Measurements from ENCODE around the gene ADCY3.
A peak's percentile ranks its signal among the peaks of the same experiment; 100 is the strongest.

The ADCY3 gene

DNA sequence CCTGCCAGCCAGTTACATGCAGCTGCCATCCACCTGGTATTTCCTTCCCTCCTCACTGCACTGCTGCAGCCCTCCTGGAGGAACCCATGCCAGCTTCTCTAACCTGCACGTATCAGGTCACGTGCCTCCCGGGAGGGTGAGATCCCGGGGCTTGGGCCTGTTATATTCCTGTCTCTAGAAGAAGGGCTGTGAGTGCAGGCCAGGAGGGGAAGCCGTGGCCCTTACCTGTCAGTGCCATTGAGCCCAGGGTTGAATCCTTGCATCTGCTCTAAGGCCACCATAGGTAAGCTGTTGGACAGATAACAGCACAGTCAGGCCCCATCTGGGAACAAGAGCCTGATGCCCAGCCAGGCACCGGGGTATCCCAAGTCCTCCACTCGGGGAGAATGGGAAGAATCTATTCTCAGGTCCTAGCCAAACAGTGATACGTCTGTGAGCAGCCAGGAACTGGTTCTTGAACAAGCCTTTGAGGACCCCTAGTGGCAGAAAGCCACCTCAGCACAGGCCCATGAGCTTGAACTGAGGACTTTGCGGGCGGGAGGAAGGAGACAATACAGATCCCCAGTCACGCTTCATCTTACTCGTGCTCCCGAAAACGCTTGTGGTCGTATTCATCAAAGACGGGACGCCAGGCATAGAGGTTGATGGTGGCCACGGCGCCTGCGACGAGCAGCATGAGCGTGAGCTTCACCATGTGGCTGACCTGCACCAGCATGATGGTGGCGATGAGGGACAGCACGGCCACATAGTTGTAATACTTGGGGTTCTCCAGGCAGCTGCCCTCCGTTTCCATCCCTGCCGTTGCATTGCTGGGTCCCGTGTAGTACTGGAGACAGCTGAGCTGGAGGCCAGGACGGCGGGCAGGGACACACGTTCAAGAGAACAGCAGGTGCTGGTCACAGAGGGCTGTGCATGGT is 92.5 kb downstream of the ADCY3 start:
- peak; percentile 69 to 74 for DNase-seq

DNA sequence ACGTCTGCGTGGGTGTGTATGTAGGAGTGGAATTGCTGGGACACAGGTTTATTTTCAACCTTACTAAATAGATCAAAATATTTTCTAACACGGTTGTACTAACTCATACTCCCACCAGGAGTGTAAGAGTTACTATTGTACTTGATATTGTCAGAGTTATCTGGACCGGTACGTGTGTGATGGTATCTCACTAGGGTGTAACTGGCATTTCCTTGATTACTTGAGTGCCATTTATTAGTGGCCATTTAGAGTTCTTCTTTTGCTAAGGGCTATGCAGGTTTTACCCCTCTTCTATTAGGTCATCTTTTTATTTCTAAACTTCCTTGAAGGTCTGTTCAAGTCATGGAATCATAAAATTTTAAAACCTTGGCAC is 93.3 kb downstream of the ADCY3 start:
- DNase-seq = no peak

GRCh38 chr2:24825883-24826772 is 93.9 kb downstream of the ADCY3 start:
- DNase-seq = no peak

DNA sequence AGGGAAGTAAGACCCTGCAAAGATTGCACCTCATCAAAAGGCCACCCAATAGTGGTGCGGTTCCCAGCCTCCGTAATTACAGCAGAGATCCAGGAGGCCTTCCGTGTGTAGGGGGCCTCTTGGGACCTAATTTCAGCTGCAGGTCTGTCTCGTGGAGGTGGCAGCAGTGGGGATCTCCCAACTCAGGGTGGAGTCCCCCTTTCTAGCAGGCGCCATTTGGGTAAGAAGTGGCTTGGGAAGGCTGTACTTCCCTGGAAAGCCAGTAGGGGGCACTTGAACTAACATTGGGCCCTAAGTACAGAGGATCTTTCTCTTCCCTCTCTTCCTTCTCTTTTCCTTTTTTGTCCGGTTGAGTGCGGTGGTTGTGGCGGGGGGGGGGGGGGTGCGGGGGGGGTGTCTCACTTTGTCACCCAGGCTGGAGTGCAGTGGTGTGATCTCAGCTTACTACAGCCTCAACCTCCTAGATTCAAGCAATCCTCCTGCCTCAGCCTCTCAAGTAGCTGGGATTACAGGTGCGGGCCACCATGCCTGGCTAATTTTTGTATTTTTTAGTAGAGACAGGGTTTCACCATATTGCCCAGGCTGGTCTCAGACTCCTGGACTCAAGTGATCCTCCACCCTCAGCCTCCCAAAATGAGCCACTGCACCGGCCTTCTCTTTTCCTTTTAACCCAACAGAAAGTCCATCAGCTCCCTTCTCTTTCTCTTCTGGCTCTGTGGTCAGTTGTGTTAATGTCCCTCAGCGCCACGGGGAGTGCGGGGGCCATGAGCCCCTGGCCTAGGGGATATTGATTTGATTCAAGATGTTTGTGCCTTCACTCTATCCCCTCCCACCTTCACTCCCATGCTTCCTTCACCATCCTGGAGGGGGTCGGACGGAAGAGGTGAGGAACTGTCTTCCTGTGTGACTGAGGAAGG is 94.8 kb downstream of the ADCY3 start:
- DNase-seq = peak in 1 of 2 donors; percentile 16

GRCh38 chr2:24824071-24824588 is 95.9 kb downstream of the ADCY3 start:
- no peak for DNase-seq

GRCh38 chr2:24822049-24822706 is 97.9 kb downstream of the ADCY3 start:
- DNase-seq = no peak

DNA sequence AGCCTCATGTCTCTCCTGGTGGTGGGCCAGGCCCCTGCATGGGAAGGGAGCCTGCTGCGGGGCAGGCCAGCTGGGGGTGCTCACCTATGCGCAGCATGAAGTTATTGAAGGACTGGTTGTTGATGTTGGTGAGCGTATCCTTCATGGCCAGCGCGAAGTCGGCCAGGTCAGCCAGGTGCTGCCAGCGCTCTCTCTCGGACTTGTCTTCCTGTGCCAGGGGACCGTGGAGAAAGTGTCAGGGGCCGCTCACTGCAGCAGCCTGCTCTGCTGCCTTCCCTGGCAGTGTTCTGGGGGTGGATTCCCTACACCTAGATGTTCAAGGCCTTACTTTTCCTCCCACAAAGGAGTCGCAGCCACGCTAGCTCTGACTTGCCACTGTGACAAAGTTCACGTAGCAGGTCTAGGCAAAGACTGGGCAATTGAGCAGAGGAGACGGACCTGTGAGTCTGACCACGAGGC is 98.6 kb downstream of the ADCY3 start:
- DNase-seq = no peak

DNA sequence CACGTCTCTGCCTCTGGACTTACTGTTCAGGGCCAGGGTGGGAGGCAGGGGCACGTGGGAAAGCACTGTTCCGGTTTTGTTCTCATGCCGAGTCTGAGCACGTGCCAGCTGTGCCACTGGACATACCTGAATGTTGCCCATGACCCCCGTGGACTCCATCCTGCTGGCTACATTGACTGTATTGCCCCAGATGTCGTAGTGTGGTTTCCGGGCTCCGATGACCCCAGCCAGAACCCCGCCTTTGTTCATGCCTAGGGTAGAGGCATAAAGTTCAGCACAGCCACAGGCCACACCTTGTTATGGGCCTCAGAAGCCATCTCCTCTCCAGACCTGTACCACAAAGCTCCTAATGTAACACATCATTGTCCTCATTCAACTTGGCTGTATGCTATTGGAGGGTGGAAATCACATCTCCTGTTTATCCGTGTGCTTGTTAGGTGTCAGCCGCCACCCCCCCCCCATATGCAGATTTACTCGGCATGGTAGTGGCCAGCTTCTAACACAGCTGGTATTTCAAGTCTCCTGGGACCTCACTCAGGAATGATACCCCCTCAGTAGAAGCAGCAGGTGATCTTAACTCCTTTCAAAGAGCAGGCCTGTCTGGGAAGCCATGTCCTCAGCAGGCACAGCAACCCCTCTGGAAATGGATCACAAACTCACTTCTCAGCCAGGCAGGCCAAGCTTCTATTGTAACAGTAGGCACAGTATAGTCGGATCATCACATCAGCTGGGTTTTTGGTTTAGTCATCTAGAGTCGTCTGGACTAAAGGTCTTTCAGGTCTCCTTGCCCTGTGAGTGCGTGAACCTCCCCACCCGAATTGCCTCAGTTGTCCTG is 99.2 kb downstream of the ADCY3 start:
- DNase-seq = no peak

DNA sequence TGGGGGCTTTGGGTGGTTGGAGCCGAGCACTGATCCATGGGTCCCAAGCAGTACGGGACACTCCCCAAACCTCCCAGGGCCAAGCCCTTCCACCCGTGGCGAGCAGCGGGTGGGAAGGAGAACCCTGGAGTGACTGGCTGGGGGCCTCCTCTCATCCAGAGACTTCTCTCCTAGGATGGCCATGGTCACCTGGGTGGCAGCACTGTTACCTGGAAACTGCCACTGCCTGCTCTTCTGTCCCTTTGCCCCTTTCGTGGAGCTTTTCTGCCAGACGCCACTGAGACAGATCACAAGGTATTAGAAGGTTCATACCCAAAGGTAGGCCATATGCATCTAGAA is 99.9 kb downstream of the ADCY3 start:
- no peak for DNase-seq

- DNase-seq = no peak
Observed at GRCh38 chr2:24819442-24820174, 100.4 kb downstream of the ADCY3 start.

- DNase-seq = no peak
Observed at GRCh38 chr2:24818721-24819167, 101.3 kb downstream of the ADCY3 start.

- no peak for DNase-seq
Observed at GRCh38 chr2:24816884-24817283, 103.2 kb downstream of the ADCY3 start.

- no peak for DNase-seq
Observed at GRCh38 chr2:24816404-24816803, 103.6 kb downstream of the ADCY3 start.

GRCh38 chr2:24815171-24815570 is 104.9 kb downstream of the ADCY3 start:
- no peak for DNase-seq

DNA sequence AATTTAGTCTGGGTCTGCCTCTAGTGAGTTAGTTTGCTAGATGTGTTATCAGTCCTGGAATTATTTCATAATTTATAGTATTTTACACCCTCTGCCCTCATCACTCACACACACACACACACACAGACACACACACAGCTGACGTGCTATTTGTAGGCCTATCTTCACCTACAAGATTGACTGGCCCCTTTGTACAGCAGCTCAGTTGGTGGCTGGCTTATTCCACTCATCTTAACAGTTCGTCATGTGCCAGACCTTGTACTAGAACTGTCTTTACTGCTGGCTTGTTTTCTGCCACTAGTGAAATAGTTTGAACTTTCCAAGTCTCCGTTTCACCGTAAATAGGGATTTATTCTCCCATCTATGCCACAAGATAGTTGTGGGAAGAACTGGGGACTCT is 105.5 kb downstream of the ADCY3 start:
- no peak for DNase-seq

- DNase-seq = no peak
Observed at GRCh38 chr2:24813691-24814137, 106.3 kb downstream of the ADCY3 start.

GRCh38 chr2:24809316-24810007 is 110.6 kb downstream of the ADCY3 start:
- no peak for DNase-seq

GRCh38 chr2:24806661-24807036 is 113.4 kb downstream of the ADCY3 start:
- no peak for DNase-seq

All from activated CD4-positive, alpha-beta T cell treated with anti-CD3 and anti-CD28 coated beads for 4 hours (primary cell).